HG03432 (cell line): ENCODE results near the gene BRD9.

Source experiments
- ATAC-seq: cut with Tn5 transposase; IDR thresholded peaks from one replicate; pipeline ENCODE4 v1.9.1; 2021; ENCODE audit warnings: mild to moderate bottlenecking, moderate library complexity; ENCODE audit not compliant: unreplicated experiment

Gene BRD9

DNA sequence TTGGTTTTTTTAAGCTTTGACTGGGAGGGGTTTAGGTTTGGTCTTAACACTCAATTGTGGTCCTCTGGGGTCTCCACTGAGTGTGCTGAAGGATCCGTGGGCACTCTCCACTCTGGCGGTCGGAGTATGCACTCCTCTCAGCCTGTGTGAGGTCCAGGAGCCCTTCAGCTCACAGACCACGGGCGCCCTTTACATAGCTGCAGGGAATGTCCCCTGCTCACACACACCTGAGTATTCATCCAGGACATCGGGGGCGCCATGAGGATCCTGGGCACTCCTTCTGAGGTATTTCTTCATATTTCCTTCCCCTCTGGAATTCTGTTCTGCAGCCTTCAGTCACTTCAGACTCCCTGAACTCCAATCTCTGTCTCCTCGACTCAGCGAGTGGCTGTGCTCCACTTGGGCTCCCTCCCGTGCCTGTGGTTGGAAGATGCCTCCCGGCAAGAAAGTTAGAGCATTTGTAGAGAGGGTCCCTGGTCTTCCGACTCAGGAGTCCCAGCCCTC, 12.6 kb upstream of the BRD9 start:
- no peak for ATAC-seq

GRCh38 chr5:903756-904096, 11.1 kb upstream of the BRD9 start:
- no peak for ATAC-seq

- ATAC-seq: no peak
Observed at GRCh38 chr5:902129-902916, 9.7 kb upstream of the BRD9 start.

- no peak for ATAC-seq
Observed at GRCh38 chr5:900781-901180, 8.2 kb upstream of the BRD9 start.

GRCh38 chr5:893711-894110, 1.1 kb upstream of the BRD9 start:
- no peak for ATAC-seq

GRCh38 chr5:893137-893506, 521 bp upstream of the BRD9 start:
- ATAC-seq: peak; percentile 14

- ATAC-seq: peak; percentile 11
Observed at GRCh38 chr5:891837-892393, 686 bp downstream of the BRD9 start.

DNA sequence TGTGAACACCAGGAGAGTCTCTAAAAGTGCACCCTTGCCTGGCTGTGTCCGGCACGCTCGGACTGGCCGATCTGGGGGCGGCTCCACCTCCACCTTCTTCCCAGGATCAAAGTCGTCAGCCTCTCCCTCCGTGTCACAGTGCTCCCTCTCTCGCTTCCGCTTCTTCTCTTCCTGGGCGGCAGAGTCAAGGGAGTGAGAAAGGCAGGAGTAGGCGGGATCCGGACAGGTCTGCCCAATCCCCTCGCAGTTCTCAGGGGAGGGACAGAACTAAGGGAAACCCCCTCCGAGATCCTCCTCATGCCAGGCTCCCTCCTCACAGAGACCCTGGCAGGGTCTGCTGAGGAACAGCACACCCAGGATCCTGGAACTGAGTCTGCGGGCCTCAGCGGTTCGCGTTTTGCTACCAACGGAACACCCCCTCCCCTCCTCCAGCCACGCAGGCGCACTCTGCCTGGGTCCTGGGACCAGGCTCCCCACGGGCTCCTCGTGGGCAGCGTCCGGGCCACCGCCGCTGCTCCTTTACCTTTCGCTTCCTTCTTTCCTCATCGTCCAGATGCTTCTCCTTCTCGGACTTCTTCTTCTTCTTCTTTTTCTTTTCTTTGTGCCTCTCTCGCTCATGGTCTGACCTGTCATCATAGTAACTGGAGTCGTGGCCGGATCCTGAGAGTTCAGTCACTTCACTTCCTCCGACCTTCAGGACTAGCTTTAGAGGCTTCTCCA, 1.3 kb downstream of the BRD9 start:
- no peak for ATAC-seq

DNA sequence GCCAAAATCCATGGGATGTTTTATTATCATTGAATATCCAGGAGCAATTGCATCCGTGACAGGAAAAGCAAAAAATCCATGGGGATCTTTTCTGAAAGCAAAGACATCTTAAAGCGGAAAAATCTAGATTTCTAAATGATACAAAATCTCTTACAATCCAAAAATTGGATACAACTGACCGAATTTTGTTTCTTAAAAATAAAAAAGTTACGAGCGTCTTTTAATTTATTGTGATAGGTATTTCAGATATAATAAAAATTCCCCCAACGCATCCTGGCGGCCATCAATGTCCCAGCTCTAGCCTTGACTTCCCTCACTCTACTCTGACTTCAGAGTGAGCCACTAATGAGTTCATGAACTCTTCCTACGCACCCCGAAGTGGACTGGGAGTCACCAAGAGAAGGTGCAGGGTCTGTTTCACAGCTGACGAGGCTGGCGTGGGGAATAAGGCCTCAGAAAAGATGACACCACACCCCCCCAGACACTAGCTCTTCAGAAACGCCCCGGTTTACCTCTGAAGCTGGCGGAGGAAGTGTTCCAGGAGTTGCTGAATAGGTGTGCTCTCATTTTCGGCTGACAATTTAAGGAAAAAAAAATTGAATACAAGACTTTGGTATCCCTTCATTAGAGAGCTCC, 3.4 kb downstream of the BRD9 start:
- no peak for ATAC-seq

DNA sequence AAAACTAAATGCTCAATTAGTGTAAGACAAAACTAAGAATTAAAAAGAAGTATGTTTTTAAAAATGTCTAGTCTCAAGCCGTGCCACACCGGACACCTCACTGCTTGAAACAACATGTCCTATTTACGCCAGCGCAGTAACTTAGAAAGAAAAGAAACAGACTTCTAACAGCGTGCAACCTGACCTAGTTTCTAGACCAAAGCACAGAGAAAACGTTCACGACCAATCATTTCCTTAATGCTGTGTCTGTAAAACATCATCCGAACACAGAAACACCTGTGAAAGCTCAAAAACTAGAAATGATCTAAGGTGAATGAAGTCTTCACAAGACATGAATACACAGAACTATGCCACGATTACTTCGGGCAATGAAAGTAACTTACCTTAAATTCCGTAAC, 4.0 kb downstream of the BRD9 start:
- no peak for ATAC-seq

DNA sequence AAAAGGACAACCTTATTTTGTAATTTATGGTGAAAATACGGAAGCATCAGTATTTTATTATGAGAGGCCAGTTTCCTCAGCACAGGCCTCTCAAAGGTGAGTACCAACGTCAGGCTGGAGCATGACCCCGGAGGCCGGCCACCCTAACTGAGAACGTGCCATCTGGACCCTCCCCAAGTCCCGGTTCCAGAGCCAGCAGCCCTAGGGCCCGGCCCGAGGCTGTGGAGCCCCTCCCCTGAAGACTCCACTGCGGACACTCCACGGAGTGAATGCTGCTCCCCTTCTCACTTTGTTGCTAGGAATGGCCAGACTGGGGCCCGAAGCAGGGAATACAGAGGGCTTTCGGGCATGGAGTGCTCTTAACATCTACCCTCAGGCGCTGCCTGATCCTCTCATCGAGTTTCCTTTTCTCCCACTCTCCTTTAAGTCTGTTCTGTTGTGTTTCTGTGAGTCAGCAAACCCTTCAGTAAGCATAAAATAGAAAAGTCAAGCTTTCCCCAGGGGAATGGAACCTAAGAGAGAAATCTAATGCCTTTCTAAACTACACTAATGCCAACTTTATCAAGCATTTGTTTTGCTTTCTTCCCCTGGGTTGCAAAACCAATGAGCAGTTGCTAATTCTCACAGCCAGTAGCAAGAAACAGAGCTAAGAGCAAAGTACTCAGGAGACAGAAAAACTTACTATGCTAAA, 4.5 kb downstream of the BRD9 start:
- no peak for ATAC-seq

DNA sequence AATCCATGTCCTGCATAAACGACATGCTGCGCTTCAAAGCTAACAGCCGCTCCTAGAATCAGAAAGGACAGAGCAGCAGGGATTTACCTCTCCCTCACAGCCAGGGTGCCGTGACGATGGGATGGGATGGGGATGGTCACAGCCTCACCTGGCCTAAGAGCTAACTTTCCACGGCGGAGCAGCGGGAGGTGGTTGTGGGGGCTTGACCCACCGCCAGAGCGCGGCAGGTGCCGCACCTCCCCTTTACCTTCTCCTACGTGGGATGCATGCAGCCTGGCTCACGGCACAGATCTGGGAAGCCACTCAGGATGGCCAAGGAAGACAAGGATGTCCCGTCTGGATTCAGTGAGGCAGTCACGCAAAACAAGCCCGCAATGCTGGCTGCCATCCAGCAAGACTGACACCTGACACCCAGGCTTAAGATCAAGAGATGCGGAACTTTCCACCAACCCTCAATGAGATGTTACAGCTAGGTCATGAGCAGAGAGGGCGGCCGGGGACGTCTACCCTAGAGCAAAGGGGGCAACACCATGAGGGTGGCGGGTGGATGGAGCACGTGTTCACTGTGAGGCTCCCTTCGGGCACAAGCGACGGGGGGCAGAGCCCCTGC, 5.8 kb downstream of the BRD9 start:
- ATAC-seq: no peak

- no peak for ATAC-seq
Observed at GRCh38 chr5:886036-886435, 6.6 kb downstream of the BRD9 start.

GRCh38 chr5:885529-885928, 7.1 kb downstream of the BRD9 start:
- no peak for ATAC-seq

- no peak for ATAC-seq
Observed at GRCh38 chr5:885127-885442, 7.5 kb downstream of the BRD9 start.

DNA sequence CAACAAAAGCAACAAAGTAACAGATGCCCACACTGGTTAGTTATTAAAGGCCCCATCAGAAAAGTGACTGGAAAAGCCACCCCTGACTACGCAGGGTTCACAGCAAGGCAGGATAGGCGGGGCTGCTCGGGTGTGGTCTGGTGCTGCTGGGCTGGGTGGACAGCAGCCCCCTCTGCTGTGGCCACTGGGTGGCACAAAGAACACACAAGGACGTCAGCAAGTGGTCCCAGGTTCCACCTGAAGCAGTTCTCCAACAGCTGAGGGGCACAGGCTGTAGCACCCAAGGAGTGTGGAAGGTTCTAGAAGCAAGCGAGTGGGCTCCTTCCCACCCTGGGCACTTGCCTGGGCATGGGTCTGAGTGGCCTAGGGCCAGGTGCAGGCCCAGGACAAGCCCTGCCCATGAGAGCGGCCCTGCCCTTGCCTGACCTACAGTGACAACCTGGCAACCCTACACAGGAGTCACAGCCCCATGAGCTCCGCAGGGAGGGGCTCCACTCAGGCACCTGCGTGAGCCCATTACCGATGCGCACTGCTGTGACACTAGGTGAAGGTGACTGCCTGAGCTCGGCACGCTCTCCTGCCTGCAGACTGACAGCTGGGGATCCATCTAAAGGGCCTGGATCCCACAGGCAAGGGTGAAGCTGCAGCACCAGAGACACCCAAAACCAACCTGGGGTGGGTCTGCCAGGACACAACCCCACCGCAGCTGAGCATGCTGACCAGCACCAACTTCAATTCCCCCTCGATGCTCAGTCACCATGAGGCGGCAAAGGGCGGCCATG, 8.1 kb downstream of the BRD9 start:
- no peak for ATAC-seq

DNA sequence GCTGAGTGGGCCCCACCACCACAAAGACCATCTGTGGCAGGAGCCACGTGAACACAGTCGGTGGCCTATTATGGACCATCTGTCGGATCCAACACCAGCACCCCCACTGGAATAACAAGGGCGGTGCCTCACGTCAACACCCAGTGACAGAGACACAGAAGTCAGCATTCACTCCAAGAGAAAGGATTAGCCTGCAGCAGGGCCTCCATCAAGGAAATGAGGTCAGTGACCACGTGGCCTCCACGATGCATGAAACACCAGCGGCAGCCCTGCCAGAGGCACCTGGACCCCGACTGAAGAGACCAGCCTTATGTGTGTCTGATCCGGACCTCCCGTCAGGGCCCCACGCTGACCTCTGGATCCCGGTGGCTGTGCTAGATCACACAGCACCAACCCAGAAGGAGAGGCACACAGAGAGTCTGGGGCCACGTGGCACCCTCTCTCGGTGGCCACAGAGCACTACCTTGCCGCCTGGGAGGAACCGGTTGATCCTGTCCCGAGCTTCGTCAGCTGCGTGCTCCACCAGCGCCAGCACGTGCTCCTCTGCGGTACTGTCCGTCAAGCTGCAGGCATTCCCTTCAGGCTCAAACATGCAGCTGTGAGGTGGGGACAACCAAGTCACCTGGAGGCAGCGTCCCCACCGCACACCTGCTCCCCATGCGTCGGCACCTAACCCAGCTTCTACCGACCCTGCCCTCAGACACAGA, 9.0 kb downstream of the BRD9 start:
- no peak for ATAC-seq

DNA sequence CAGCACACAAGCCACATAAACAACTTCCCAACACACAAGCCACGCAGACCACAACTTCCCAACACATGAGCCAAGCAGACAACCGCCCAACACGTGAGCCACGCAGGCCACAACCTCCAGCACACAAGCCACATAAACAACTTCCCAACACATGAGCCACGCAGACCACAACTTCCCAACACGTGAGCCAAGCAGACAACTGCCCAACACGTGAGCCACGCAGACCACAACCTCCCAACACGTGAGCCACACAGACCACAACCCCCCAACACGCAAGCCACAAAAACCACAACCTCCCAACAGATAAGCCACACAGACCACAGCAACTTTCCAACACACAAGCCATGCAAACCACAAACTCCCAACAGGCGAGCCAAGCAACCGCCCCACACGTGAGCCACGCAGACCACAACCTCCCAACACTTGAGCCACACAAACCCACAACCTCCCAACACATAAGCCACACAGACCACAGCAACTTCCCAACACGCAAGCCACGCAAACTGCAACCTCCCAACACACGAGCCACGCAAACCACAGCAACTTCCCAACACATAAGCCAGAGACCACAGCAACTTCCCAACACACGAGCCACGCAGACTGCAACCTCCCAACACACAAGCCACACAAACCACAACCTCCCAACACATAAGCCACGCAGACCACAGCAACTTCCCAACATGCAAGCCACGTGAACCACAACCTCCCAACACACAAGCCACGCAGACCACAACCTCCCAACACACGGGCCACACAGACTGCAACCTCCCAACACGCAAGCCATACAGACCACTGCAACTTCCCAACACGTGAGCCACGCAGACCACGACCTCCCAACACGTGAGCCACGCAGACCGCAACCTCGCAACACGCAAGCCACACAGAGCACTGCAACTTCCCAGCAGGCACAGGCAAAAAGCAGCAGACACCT, 10.1 kb downstream of the BRD9 start:
- ATAC-seq: no peak
